OCI-LY1 (cell line): ENCODE data around the gene PLPPR3.

Experiments
- H2AFZ ChIP-seq: fragments of 200-600 bp; sonication (generic), shearing (Covaris generic); 2 replicates; pipeline ENCODE4 v1.6.0; 2014; ENCODE audit warnings: antibody characterized with exemption, mild to moderate bottlenecking, low read length
- H3F3A ChIP-seq: fragments of 200-600 bp; sonication (generic), shearing (Covaris generic); 2 replicates; pipeline ENCODE4 v1.6.0; 2014; ENCODE audit warnings: mild to moderate bottlenecking, antibody characterized with exemption, low read length, moderate library complexity; ENCODE audit not compliant: insufficient read depth
- H3K27ac ChIP-seq: fragments of 200-600 bp; sonication (generic); 2 replicates; pipeline ENCODE4 v1.5.1; 2014; ENCODE audit warnings: low read length, mixed run types, mild to moderate bottlenecking, low read depth; ENCODE audit not compliant: poor library complexity, severe bottlenecking
- H3K27me3 ChIP-seq: fragments of 200-600 bp; sonication (generic); 2 replicates; pipeline ENCODE4 v1.6.0; 2014; ENCODE audit warnings: antibody characterized with exemption, mild to moderate bottlenecking, low read length, moderate library complexity; ENCODE audit not compliant: insufficient read depth
- H3K36me3 ChIP-seq: fragments of 200-600 bp; sonication (generic); 2 replicates; pipeline ENCODE4 v1.6.1; 2014; ENCODE audit warnings: mild to moderate bottlenecking, antibody characterized with exemption, low read length, moderate library complexity, mixed read lengths; ENCODE audit not compliant: insufficient read depth
- H3K4me1 ChIP-seq: fragments of 200-600 bp; sonication (generic); 2 replicates; pipeline ENCODE4 v1.5.1; 2014; ENCODE audit warnings: mild to moderate bottlenecking, low read length, moderate library complexity; ENCODE audit not compliant: insufficient read depth, severe bottlenecking
- H3K4me2 ChIP-seq: fragments of 200-600 bp; sonication (generic), shearing (Covaris generic); 2 replicates; pipeline ENCODE4 v1.6.1; 2014; ENCODE audit warnings: low read length
- H3K4me3 ChIP-seq: fragments of 200-600 bp; sonication (generic); 2 replicates; pipeline ENCODE4 v1.5.1; 2014; ENCODE audit warnings: low read length, low read depth, mild to moderate bottlenecking, mixed read lengths; ENCODE audit not compliant: poor library complexity, severe bottlenecking
- H3K79me2 ChIP-seq: fragments of 200-600 bp; shearing (Covaris generic); 2 replicates; pipeline ENCODE4 v1.6.1; 2016; ENCODE audit warnings: mixed run types, low read length, mixed read lengths; ENCODE audit not compliant: insufficient read depth
- H3K9ac ChIP-seq: fragments of 200-600 bp; sonication (generic), shearing (Covaris generic); 2 replicates; pipeline ENCODE4 v1.6.1; 2014; ENCODE audit warnings: mild to moderate bottlenecking, low read length, mixed read lengths
- H3K9me2 ChIP-seq: fragments of 200-600 bp; sonication (generic), shearing (Covaris generic); 2 replicates; pipeline ENCODE4 v1.6.1; 2014; ENCODE audit warnings: low read depth, mild to moderate bottlenecking, low read length, mixed read lengths
- H3K9me3 ChIP-seq: fragments of 200-600 bp; shearing (Covaris generic); 2 replicates; pipeline ENCODE4 v1.6.1; 2014; ENCODE audit warnings: low read length, mixed read lengths
- H4K20me1 ChIP-seq: fragments of 200-600 bp; sonication (generic), shearing (Covaris generic); 2 replicates; pipeline ENCODE4 v1.6.0; 2016; ENCODE audit warnings: mild to moderate bottlenecking, low read length; ENCODE audit not compliant: insufficient read depth
- CTCF ChIP-seq: fragments of 200-600 bp; sonication (generic), shearing (Covaris generic); IDR thresholded peaks from 2 replicates; pipeline ENCODE4 v1.5.1; 2017; ENCODE audit warnings: mild to moderate bottlenecking, antibody characterized with exemption, low read length, moderate library complexity, mixed read lengths
- EZH2 ChIP-seq: fragments of 200-600 bp; sonication (generic), shearing (Covaris generic); IDR thresholded peaks from 2 replicates; pipeline ENCODE4 v1.8.0; 2017; ENCODE audit warnings: borderline replicate concordance, mixed run types, mild to moderate bottlenecking, antibody characterized with exemption, low read length, moderate library complexity, mixed read lengths

Gene PLPPR3

GRCh38 chr19:791007-791566 lies 30.7 kb downstream of the PLPPR3 start:
- peaks cover 6% of the 10 kb centered on the region for H3K4me1 ChIP-seq
- H3K9me3 ChIP-seq = no peaks in the 10 kb centered on the region
- H2AFZ ChIP-seq = no peak overlapping the region
- TF ChIP-seq EZH2 = no peak
- no peak for TF ChIP-seq CTCF
- H3K79me2 ChIP-seq = no peaks in the 10 kb centered on the region
- no peaks in the 10 kb centered on the region for H3K9me2 ChIP-seq
- peaks cover 9% of the 10 kb centered on the region; the same call in 1 of the 2 replicates for H3K27me3 ChIP-seq
- no peaks in the 10 kb centered on the region for H3K36me3 ChIP-seq
- H3K4me3 ChIP-seq = no peak overlapping the region
- H3F3A ChIP-seq = no peaks in the 10 kb centered on the region
- no peaks in the 10 kb centered on the region for H4K20me1 ChIP-seq
- H3K9ac ChIP-seq = no peak overlapping the region
- H3K4me2 ChIP-seq = no peak overlapping the region
- H3K27ac ChIP-seq = no peak overlapping the region

GRCh38 chr19:789701-790060 lies 32.1 kb downstream of the PLPPR3 start:
- peaks cover 5% of the 10 kb centered on the region for H3K4me1 ChIP-seq
- peaks cover 9% of the 10 kb centered on the region; the same call in 1 of the 2 replicates for H3K27me3 ChIP-seq
- H3K4me2 ChIP-seq = no peak overlapping the region
- no peaks in the 10 kb centered on the region for H4K20me1 ChIP-seq
- no peaks in the 10 kb centered on the region for H3K9me2 ChIP-seq
- H2AFZ ChIP-seq = no peak overlapping the region
- H3K36me3 ChIP-seq = no peaks in the 10 kb centered on the region
- H3K9me3 ChIP-seq = no peaks in the 10 kb centered on the region
- H3K4me3 ChIP-seq = no peak overlapping the region
- no peak overlapping the region for H3K27ac ChIP-seq
- TF ChIP-seq EZH2 = no peak
- no peak for TF ChIP-seq CTCF
- no peaks in the 10 kb centered on the region for H3F3A ChIP-seq
- no peak overlapping the region for H3K9ac ChIP-seq
- H3K79me2 ChIP-seq = no peaks in the 10 kb centered on the region

- no peaks in the 10 kb centered on the region for H3K79me2 ChIP-seq
- H4K20me1 ChIP-seq = no peaks in the 10 kb centered on the region
- H3K9me2 ChIP-seq = no peaks in the 10 kb centered on the region
- no peaks in the 10 kb centered on the region for H3K9me3 ChIP-seq
- H3K4me3 ChIP-seq = no peak overlapping the region
- peaks cover 9% of the 10 kb centered on the region; the same call in 1 of the 2 replicates for H3K27me3 ChIP-seq
- no peak overlapping the region for H2AFZ ChIP-seq
- no peak overlapping the region for H3K9ac ChIP-seq
- H3K27ac ChIP-seq = no peak overlapping the region
- no peaks in the 10 kb centered on the region for H3K36me3 ChIP-seq
- H3K4me2 ChIP-seq = no peak overlapping the region
- peaks cover 5% of the 10 kb centered on the region for H3K4me1 ChIP-seq
- no peak for TF ChIP-seq CTCF
- no peak for TF ChIP-seq EZH2
- no peaks in the 10 kb centered on the region for H3F3A ChIP-seq
Observed at GRCh38 chr19:788983-789700, 32.6 kb downstream of the PLPPR3 start.
